Measurements from ENCODE around the gene GAGE12G. TPM values are rescaled to one million over a fixed set of nuclear protein-coding genes. Genes with fewer than 3 reads are reported as not detected.

The GAGE12G gene
- total RNA-seq, 4 donors from 2014 or later, result not detected

DNA sequence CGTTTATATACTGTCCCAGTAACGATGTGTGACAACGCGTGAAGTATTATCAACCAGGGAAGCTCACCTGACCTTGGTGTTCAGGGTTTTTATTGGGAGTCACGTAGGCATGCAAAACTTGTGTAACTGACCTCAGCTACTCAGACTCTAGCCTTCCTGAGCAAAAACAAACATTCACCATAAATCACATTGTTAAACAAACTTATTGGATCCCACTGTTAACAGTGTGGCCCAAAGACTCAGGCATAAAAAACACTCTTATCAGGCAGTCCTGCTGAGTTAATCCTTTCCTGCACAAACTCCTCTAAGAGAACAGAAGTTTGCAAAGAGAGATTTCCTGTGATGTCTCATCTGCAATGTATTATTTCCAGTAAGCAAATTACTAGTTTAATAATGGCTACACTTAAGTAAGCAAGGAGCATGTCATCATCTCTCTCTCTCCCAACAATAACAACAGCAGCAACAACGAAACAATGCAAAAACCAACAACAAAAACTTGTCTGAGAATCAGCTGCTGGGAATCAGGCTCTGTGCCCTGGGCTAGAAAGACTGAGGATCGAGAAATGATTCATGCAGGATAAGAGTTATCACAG is 40.6 kb downstream of the GAGE12G start:
- Histone ChIP-seq H3K27ac (no peak overlapping the region), H3K4me1 (no peaks in the 10 kb centered on the region), H3K4me3 (no peak overlapping the region), H3K9me3 (no peaks in the 10 kb centered on the region), H3K36me3 (no peaks in the 10 kb centered on the region), H3K27me3 (no peaks in the 10 kb centered on the region)
- no peak for ATAC-seq
- WGBS, 2 donors (ENCODE audit: low coverage in 1 of 2), result 33 to 53% methylated on average over 6 to 7 of the region's 7 CpGs
- TF ChIP-seq POLR2AphosphoS5 (IDR thresholded peaks at IDR 0.05) (no peak), POLR2A (IDR thresholded peaks at IDR 0.05) (no peak), EP300 (IDR thresholded peaks at IDR 0.05) (no peak)
- TF ChIP-seq, protein P1, sequence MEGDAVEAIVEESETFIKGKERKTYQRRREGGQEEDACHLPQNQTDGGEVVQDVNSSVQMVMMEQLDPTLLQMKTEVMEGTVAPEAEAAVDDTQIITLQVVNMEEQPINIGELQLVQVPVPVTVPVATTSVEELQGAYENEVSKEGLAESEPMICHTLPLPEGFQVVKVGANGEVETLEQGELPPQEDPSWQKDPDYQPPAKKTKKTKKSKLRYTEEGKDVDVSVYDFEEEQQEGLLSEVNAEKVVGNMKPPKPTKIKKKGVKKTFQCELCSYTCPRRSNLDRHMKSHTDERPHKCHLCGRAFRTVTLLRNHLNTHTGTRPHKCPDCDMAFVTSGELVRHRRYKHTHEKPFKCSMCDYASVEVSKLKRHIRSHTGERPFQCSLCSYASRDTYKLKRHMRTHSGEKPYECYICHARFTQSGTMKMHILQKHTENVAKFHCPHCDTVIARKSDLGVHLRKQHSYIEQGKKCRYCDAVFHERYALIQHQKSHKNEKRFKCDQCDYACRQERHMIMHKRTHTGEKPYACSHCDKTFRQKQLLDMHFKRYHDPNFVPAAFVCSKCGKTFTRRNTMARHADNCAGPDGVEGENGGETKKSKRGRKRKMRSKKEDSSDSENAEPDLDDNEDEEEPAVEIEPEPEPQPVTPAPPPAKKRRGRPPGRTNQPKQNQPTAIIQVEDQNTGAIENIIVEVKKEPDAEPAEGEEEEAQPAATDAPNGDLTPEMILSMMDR (IDR thresholded peaks at IDR 0.05), result no peak

DNA sequence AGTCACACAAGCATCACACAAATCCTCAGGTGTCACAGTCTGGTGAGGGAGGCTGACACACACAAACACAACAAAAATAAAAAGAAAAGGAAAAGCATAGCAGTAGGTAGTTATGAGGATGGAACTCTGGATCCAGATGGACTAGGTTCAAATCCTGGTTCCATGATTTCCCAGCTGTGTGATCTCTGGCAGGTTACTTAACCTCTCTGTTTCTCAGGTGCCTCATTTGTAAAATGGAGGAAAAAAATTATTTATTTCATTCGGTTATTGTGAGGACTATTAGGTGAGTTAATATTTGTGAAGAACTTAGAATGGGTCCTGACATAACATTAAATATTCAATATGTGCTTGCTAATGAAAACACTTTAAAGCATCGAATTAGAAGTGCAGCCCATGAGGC is 48.4 kb downstream of the GAGE12G start:
- Histone ChIP-seq H3K4me1 (no peaks in the 10 kb centered on the region), H3K9me3 (no peaks in the 10 kb centered on the region), H3K36me3 (no peaks in the 10 kb centered on the region), H3K4me3 (no peak overlapping the region), H3K27me3 (no peaks in the 10 kb centered on the region), H3K27ac (no peak overlapping the region)
- no peak for ATAC-seq
- TF ChIP-seq EP300 (IDR thresholded peaks at IDR 0.05), result no peak
- no peak for TF ChIP-seq POLR2A (IDR thresholded peaks at IDR 0.05)
- TF ChIP-seq, protein P1 (IDR thresholded peaks at IDR 0.05), result no peak
- no peak for TF ChIP-seq POLR2AphosphoS5 (IDR thresholded peaks at IDR 0.05)
- WGBS, 2 donors (ENCODE audit: low coverage in 1 of 2), result 58 to 93% methylated on average over 1 to 2 of the region's 2 CpGs

Small RNAs within 50 kb of the gene (small RNA-seq; reads per million reads assigned to genes)
- gene GAGE12B, result 0 reads per million in 4 donors

Other genes with a start within 250 kb of the GAGE12G start
- gene GAGE12J, start 248.4 kb upstream of the GAGE12G start, total RNA-seq, result not detected
- gene GAGE13, start 238.8 kb upstream of the GAGE12G start, total RNA-seq, result not detected
- gene GAGE12C, start 38.2 kb upstream of the GAGE12G start, total RNA-seq, result not detected
- gene GAGE12D, start 28.7 kb upstream of the GAGE12G start, total RNA-seq, result not detected
- gene GAGE12E, start 19.1 kb upstream of the GAGE12G start, total RNA-seq, result not detected
- gene GAGE12F, start 9.6 kb upstream of the GAGE12G start, total RNA-seq, result not detected
- not detected for gene GAGE12H, start 9.5 kb downstream of the GAGE12G start, total RNA-seq
- gene GAGE2A, start 19.1 kb downstream of the GAGE12G start, total RNA-seq, result not detected
- gene GAGE1, start 28.6 kb downstream of the GAGE12G start, total RNA-seq, result not detected
- not detected for gene PAGE1, start 125.6 kb downstream of the GAGE12G start, total RNA-seq